Superior temporal gyrus (tissue), 1 donor: ENCODE results near the gene NEK10.

Source experiments
- DNase-seq: peaks from one replicate; pipeline ENCODE4 v3.0.0-alpha.2; 2016; ENCODE audit errors: extremely low spot score

Gene NEK10

DNA sequence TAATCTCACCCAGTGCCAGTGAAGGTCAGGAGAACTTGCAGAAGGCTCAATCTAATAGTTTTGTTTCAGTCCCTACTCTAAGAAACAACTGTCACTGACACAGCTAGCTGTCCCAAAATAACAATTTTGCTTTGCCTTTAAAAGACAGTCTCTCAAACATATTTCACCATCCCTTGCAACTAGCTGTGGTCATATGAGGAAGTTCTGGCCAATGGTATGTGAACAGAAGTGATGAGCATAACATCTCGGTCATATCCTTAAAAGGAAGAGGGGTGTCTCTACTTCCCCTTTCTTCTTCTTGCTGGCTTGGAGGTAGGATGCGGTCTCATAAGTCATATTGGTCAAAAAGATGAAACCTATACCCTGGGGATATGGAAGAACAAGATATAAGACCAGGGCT is 198.1 kb downstream of the NEK10 start:
- DNase-seq = no peak

DNA sequence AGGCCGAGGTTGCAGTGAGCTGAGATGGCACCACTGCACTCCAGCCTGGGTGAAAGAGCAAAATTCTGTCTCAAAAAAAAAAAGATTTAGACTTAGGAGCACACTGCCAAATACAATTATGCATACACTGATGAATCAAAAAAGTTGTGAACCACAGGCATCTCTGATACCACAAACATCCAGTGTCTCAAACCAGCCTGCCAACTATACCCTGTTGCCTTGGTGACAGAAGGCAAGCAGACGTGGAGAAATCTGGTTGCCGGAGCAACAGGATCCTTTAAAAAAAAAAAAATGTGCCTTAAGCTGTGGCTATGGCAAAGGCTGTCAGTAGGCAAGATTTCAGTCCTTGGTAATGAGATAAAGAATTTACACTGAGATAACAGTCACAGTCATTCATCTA is 202.3 kb downstream of the NEK10 start:
- peak; percentile 58 for DNase-seq

DNA sequence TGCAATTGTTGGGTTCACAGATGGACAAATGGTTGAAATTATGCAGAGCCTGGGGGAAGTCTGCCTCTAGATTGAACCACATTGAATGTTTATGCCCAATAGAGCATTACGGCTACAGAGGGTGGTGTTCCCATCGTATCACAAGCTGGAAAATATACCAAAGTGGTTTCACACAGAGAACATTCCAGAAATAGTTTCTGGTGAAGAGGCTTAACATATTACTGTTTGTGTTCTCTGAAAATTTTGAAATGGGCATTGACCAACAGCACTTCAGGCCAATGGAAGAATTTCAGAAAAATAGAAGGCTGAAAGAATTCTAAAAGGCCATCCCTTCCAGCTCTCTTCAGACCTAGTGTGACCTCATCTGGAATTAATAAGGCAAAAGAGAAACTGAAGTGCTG is 203.9 kb downstream of the NEK10 start:
- DNase-seq = no peak

DNA sequence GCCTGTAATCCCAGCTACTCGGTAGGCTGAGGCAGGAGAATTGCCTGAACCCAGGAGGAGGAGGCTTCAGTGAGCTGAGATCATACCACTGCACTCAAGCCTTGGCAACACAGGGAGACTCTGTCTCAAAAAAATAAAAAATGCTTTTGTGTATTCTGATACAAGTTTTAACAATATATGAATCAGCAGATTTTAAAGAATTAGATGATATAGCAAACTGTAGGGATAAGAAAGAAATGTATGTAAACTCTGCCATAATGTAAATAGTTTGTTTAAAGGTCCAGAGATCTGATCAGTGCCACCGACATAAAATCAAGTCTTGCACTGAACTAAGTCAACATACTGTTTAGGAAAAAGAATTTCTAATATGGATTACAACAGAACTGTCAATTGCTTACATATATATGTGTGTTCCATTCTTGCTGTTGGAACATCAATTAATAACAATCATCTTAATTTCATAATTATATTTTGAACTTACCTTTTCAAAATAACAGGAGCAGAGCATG is 208.3 kb downstream of the NEK10 start:
- DNase-seq = no peak

DNA sequence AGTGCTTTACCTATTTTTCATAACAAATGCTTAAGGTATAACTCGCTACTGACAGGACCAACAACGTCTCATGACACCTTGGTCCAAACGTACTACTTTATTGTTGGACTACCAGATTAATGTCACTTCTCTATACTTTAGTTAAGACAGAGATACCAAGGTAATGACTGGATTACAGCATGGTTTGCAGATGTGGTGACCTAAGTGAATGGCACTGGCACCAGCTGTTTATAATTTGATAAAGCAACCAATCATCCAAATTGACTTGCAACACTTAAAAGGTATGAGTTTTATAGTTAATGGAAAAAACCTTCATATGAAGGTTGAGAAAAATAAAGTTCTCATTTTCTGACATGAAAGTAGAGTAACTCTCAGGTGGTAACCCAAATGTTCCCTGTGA is 209.0 kb downstream of the NEK10 start:
- DNase-seq = no peak

DNA sequence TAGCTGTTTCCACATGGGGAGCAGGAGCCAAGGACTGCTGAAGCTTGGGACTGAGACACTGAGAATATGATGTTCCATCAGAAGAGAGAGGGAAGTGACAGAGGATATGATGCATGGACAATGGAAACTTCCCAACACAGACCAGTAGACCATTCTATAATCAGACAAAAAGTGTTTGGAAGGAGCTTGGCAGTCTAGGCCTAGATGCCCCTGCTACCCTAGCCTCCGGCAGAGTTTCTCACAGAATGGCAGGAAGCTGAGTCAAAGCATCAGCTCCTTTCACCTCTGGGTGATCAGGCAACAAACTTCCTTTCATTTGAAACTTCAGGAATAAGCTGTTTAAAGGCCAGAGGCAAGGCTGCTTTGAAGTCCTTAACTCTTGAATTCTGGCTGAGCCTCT is 222.0 kb downstream of the NEK10 start:
- no peak for DNase-seq

DNA sequence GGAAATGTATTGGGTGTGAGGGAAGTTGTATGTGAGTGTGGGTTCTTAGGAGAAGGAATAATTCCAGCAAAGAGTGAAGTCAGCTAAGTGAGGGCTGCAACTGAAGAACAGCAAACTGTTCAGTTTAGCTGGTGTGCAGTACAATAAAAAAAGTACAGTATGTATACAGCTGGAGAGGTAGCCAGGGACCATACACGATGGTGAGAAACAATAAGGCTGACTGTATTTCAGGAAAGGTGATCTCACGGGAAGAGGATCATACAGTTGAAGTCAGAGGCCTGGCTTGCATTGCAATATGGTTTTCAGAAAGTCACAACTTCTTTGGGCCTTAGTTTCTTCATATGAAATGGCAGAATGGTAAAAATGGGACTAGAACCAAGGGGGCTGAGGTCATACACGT is 222.4 kb downstream of the NEK10 start:
- no peak for DNase-seq

DNA sequence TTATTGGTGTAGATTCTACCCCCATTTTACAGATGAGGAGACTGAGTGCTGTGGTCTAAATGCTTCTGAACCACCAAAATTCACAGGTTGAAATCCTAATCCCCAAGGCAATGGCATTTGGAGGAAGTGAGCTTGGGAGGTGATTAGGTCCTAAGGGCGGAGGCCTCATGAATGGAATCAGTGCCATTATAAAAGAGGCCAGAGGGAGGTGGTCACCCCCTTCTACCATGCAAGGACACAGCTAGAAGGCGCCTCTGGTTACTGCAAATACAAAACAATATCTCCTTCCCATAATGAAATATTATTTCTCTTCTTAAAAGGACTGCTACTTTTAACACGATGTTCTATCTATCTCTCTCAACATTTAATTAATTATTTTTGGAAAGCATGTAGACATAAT is 223.5 kb downstream of the NEK10 start:
- no peak for DNase-seq

DNA sequence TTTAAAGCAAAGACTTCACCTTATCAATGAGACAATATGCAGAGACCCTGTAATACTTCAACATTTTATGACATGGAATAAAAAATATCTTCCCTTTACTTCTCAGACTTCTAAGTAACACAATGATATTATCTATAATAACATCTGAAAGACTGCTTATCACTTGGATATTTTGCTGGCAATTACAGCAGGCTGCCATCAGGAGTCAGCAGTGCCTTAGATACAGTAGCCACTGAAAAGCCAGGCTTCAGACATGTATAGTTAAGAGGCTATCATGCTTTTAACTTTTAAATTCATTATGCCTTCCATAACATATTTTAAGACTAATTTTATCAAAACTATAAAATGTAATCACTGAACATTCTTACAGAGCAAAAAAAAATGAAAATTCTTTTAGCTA is 227.5 kb downstream of the NEK10 start:
- DNase-seq = no peak

DNA sequence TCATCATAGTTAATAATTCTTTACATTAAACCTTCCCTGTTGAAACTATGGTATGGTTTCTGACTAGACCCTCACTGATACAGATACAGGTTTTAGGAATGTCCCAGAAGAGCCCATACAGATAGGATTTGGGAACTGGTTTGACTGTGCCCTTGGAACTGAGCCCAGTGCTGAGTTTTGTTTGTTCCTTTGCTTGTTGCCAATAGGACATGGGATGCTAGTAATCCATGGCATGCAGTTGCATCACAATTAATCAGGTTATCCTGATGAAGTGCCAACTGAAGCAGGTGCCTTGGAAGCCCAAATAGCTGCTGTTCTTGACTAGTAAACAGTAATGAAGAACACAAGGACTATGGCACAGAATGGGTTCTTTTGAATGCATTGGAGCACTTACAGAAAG is 230.6 kb downstream of the NEK10 start:
- DNase-seq = no peak

DNA sequence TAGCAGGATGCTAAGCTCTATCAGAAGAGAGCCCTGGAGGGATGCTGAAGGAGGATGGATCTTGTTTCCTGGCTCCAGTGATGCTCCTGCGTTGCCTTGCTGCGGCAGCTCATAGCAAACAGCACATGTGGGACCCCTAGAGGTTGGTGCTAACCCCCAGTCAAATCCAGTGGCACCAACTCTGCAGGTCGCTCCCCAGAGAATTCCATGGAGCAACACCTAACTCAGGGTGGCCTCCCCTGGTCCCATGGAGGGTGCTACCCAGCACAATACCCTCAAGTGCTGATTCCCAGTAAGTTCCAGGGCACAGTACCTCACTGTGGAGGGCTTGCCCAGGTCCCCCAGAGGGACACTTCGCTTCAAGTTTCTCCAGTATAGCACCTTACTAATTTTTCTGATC is 231.2 kb downstream of the NEK10 start:
- DNase-seq = no peak

DNA sequence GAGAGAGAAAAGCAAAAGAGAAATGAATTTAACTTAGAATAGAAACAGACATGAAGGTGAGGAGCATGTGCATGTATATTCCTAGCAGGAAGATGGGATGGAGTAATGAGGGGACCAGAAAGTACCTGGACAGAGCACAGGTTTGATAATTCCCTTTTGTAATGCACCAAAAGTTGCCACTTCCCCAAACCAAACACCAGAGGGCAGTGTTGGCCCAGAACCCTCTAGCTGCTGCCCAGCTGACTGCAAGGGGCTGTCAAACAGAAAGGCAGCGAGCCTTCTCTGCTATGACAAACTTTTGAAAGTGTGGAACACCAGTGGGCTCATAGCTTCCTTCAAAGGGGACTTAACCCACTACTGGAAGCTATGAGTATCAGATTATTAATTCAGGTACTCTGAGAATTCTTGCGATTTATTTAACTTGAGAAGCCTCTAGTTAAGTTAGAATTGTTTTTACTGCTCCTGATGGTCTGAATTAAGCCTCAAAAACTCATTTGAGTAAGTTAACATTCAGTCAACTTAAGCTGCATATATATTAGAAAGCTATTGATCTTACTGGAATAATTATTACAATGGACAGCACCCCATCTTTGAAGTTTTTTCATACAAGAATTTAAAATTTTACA is 234.9 kb downstream of the NEK10 start:
- DNase-seq = peak; percentile 90

DNA sequence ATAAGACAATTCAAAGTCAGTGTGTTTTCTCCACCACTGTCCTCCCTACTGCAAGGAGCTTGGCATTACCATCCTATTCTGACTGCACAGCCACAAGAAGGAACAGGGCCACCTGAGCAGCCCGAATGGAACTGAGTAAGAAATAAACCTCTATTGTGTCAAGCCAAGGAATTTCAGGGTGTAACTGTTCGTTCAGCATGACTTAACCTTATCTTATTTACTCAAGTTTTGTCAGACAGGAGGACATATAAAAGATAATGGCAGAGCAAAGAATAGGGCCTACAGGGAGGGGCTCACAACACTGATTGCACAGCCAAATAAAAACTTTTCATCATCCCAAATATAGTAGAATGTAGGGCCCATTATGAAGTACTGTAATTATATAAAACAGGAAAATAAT is 236.1 kb downstream of the NEK10 start:
- DNase-seq = no peak

DNA sequence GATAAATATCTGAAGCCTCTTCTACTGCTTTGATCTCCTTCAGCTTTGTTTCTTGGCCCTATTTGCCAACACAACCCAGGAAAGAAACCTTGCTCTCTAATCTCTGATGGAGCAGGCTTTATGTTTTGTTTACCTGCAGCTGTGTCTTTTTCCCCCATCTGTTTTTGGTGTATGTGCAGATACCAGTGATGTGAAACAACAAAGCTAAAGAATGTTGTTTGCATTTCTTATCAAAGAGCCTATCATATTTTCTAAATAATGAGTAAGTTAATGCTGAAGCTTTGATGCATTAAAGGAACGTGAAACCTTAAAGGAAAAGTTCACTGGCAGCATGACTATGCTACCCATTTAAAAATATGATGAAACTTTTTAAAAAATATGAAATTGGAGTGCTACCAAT is 238.4 kb downstream of the NEK10 start:
- DNase-seq = no peak

DNA sequence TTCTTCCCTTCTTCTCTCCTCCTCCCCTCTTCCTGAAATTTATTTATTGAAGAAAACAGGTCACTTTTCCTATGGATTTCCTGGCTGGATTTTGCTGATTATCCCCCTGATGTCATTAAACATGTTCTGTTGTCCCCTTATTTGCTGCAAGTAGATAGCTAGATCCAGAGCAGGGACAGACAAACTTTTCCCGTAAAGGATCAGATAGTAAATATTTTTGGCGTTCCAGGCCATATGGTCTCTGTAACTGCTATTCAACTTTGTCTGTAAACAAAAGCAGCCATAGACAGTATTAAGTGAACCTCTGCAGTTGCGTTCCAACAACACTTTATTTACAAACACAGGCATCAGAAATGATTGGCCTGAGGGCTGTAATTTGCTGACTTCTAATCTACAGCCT is 241.3 kb downstream of the NEK10 start:
- no peak for DNase-seq

DNA sequence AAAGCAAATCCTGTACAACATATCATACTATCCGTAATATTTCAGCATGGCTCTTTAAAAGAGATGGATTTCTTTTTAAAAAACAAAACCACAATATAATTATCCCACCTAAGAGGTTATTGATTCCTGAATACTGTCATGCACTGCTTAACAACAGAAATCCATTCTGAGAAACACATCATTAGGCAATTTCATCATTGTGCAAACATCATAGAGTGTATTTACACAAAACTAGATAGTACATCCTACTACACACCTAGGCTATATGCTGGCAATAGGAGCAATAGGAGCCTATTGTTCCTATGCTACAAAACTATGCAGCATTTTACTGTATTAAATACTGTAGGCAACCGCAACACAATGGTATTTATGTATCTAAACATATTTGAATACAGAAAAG is 242.0 kb downstream of the NEK10 start:
- DNase-seq = no peak

DNA sequence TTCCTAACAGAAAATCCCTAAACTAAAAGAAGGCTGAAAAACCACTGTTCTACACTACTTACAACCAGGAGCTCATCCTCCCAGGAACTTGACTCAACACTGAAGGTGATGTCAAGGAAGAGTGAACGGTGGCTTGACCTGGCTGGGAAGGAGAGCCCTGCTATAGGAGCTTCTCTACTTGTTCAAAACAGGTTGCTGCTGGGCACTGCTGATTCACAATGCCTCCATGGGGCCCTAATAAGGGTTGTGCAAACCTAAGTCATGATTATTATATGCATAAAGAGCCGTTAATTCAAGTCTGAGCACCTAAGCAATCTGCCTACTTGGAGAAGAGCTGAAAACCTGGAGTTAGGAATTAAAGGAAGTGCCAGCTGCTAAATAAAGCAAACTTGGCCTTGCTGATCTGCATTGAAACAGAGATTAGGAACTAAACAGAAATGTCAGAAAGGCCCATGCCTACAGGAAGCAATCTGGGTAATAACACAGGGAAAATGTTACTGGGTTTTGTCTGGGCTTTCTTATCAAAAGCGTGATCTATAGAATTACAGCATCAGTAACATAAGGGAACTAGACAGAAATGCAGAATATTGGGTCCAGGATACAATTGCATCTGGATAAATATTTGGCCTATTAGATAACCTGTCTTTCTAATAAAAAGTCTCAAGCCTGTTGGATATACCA is 243.2 kb downstream of the NEK10 start:
- no peak for DNase-seq

DNA sequence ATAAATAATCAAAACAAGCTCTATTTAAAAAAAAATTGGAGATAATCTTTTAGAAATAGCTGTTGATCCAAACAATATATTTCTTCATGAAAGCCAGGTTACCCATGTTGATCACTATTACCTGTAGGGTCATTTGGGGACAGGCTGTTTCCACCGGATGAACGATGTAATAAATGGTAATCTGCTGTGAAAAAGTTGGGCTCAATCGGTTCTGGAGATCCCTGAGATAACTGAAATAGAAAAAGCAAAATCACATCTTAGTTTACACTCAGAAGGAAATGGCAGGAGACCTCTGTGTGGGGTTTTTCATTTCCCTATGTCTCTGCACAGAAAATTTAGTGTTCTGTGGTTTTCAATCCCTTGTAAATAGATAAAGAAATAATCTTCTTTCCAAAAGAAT is 249.5 kb downstream of the NEK10 start:
- no peak for DNase-seq

DNA sequence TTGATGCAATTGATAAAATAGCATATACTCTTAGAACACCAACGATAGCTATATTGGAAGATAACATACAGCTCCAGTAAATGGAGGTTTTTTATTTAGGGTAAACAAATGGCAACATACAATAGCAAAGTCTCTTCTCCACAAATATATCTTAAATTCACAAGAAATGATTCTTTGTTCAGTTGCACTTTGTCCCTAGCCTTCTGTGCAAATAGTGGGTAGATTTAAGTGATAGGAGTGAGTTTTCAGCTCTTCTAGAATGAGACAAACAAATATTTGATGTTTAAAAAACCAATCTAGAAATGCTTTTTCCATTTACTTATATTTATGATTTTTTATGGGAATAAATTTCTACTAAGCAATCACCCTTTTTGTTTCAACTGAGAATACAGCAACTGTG is 253.8 kb downstream of the NEK10 start:
- no peak for DNase-seq

DNA sequence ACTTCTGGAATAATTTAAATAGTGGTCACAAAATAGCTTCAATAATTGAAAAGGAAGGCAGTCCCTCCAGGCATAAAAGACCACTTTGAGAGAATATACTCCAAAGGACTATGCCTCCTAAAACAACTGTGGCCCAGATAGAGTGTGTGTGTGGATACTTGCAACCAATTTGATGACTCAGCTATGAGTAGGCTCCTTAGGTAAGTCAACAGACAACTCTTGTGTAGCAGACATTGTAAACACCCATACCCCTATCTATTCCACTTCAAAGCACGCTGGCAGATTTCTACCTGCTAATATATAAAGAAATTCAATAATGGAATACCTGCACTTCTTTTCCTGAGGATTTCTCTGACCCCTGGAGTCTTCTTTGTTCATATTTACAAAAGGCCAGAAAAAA is 254.5 kb downstream of the NEK10 start:
- no peak for DNase-seq

DNA sequence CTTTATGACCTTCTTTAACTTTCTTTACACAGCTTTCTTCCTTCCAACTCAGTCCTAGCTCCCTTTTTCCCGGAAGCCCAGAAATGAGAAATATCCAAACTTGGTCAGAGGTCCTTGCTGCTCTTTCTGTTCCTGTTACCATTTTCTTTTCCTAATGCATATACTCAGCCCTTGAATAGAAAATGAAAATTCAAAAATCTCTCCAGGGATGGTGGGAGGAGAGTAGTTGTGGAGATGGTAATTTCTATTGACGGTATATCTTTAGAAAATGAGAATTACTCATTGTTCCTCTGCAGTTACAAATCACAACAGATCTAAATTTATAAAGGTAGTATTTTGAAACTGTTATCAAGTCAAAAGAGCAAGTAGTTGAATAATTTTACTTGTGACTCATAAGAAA is 255.1 kb downstream of the NEK10 start:
- no peak for DNase-seq

DNA sequence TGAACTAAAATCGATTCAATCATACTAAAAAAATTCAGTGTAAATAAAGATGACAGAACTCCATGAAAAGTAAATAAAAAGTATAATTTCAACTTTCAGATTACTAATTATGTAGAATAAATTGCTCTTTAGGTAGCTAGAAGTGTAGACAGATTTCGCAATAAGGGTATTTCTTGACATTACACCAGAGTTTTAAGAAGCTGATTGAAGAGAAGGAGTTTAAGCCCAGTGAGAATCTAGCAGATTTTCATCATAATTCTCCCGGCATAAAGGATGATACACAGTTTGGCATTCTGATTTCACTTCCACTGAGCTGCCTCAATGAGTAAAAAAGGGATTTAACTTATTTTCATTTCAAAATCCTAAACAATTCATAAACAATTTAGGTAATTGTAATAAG is 259.2 kb downstream of the NEK10 start:
- DNase-seq = no peak

DNA sequence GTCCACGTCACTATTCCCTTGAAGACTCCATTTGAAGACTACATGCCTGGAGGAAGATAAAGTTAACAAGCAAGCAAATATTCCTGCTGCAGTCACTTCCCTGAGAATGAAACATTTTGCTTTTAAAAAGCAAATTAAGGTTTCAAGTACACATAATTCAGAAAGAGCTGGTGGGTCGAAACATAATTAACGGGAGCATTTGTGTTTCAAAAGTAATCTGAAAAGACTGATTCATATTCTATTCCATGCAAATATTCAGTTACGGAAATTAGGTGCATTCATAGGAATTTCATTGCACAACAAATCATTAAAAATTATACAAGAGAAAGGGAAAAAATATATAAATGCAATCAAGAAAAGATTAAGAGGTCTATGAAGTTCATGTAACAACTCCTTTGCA is 260.9 kb downstream of the NEK10 start:
- DNase-seq = no peak

DNA sequence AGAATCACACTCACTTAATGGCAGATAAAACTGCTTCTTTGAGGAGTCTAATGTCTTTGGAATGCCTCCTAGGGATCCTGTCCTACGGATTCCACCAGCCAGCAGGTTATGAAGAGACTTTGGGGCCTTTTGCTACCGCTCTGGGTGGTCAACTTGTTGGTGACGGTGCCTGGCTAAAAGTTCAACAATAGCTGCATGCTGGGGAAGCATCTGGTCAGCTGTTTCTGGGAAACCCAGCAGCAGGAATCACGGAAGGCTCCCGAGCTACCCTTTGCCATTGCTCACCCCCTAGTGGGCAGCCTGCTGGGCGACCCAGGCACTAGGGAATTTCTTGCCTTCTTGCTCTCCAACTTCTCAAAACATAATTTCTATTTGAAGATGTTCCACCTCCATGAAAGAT is 263.3 kb downstream of the NEK10 start:
- DNase-seq = no peak
